Transverse colon (tissue), 4 donors: Measurements from ENCODE around the gene NPAS3.

ENCODE experiments used
- CTCF ChIP-seq, 5 experiments: fragments of 200-600 bp in 3 of 5; fragments of 450-650 bp in 2 of 5; sonication (generic) in 3 of 5; IDR thresholded peaks; 1 replicate in 2 of 5; 2 replicates in 3 of 5; pipeline ENCODE4 v1.5.1; 2016 to 2017; ENCODE audit warnings: antibody characterized with exemption in 5 of 5, inconsistent platforms in 3 of 5, mild to moderate bottlenecking in 2 of 5, moderate library complexity in 1 of 5
- EP300 ChIP-seq: sonication (generic); formaldehyde crosslinking; IDR thresholded peaks from one replicate; pipeline ENCODE4 v1.6.1; 2017; ENCODE audit warnings: antibody characterized with exemption, low read depth
- POLR2A ChIP-seq: fragments of 450-650 bp; IDR thresholded peaks from one replicate; pipeline ENCODE4 v1.6.1; 2016; ENCODE audit warnings: antibody characterized with exemption, mild to moderate bottlenecking, moderate library complexity
- POLR2AphosphoS5 ChIP-seq, 3 donors: sonication (generic); formaldehyde crosslinking; IDR thresholded peaks; one replicate each; pipeline ENCODE4 v1.6.1; 2016; ENCODE audit warnings: antibody characterized with exemption in 3 of 3

GRCh38 chr14:33017016-33017415, 78.3 kb downstream of the NPAS3 start:
- TF ChIP-seq POLR2A = no peak
- no peak for TF ChIP-seq POLR2AphosphoS5 (IDR thresholded peaks at IDR 0.05)
- no peak for TF ChIP-seq CTCF (IDR thresholded peaks at IDR 0.05)
- no peak for TF ChIP-seq EP300
